GM12891 (cell line): Measurements from ENCODE around the gene ASGR1.
A peak's percentile ranks its signal among the peaks of the same experiment; 100 is the strongest.

ENCODE experiments used
- POLR2A ChIP-seq: IDR thresholded peaks from 2 replicates; pipeline ENCODE4 v1.6.1; 2011; ENCODE audit warnings: low read depth, low read length, control low read depth
- POLR2AphosphoS5 ChIP-seq: IDR thresholded peaks from 2 replicates; pipeline ENCODE4 v1.6.1; 2011; ENCODE audit warnings: low read depth, low read length, control low read depth
- POU2F2 ChIP-seq: IDR thresholded peaks from 2 replicates; pipeline ENCODE4 v1.6.1; 2011; ENCODE audit warnings: low read depth, mild to moderate bottlenecking, control low read depth, low read length, moderate library complexity
- SPI1 ChIP-seq: IDR thresholded peaks from 2 replicates; pipeline ENCODE4 v1.6.1; 2011; ENCODE audit warnings: low read depth, low read length, control low read depth
- TAF1 ChIP-seq: IDR thresholded peaks from 2 replicates; pipeline ENCODE4 v1.6.1; 2011; ENCODE audit warnings: low read depth, low read length, control low read depth

DNA sequence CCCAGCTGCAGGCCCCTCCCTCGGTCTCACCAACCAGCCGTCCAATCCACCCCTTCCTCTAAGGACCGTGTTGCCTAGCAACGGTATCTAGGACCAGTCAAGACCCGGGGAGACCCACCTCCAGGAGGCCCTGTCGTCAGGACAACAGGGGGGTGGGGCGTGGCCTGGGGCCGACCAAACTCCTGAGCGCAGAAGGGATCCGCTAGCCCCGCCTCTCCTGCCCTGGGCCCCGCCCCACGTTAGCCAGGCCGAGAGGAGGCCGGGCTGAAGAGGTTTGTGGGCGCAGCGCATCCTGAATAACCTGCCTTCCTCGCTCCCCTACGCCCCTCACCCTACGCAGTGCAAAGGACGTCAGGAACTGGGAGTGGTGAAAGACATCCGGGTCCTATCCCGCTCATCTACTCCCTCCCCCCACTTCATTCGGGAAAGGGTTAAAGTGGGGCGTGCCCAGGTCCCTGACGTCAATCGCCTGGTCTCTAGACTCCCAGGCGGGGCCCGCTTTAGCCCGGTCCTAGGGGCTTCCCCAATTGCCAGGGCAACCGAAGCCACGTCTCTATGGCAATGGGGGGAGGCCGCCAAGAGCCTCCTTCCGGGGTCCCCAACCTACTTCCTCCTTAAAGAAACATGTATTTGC, 25.8 kb upstream of the ASGR1 start:
- no peak for TF ChIP-seq TAF1
- no peak for TF ChIP-seq POU2F2
- TF ChIP-seq POLR2A: no peak
- TF ChIP-seq POLR2AphosphoS5: peak; percentile 13; the same call in 1 of the 2 replicates
- peak; percentile 32; the same call in 1 of the 2 replicates for TF ChIP-seq SPI1
